Measurements from ENCODE around the gene GLS. TPM values are rescaled to one million over a fixed set of nuclear protein-coding genes. Genes with fewer than 3 reads are reported as not detected.

The GLS gene
- total RNA-seq, 1 donor from 2014 or later = 88.9 TPM

DNA sequence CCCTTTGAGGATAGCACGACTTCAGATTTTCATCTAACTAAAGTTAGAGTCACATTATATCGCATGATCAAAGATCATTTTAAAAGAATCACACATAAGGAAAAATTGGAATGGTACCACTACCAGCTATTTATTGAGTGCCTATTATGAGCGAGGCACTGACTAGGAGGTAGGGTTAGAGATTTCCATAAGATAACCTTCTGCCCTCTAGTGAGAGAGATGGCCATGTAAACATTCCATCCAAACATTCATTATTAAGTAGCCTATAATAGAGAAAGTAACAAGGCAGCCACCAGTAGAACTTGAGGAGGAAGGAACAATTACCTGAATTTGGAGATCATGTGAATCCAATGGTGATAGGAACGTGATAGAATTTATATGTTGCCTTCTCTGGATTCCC, 25.4 kb upstream of the GLS start:
- Histone ChIP-seq H3K27ac (no peak overlapping the region), H3K4me3 (no peak overlapping the region), H3K9me3 (no peaks in the 10 kb centered on the region), H3K4me1 (peaks cover 4% of the 10 kb centered on the region), H3K36me3 (no peaks in the 10 kb centered on the region), H3K27me3 (no peaks in the 10 kb centered on the region)
- TF ChIP-seq, protein P1, sequence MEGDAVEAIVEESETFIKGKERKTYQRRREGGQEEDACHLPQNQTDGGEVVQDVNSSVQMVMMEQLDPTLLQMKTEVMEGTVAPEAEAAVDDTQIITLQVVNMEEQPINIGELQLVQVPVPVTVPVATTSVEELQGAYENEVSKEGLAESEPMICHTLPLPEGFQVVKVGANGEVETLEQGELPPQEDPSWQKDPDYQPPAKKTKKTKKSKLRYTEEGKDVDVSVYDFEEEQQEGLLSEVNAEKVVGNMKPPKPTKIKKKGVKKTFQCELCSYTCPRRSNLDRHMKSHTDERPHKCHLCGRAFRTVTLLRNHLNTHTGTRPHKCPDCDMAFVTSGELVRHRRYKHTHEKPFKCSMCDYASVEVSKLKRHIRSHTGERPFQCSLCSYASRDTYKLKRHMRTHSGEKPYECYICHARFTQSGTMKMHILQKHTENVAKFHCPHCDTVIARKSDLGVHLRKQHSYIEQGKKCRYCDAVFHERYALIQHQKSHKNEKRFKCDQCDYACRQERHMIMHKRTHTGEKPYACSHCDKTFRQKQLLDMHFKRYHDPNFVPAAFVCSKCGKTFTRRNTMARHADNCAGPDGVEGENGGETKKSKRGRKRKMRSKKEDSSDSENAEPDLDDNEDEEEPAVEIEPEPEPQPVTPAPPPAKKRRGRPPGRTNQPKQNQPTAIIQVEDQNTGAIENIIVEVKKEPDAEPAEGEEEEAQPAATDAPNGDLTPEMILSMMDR (IDR thresholded peaks at IDR 0.05) = no peak
- TF ChIP-seq POLR2AphosphoS5 (IDR thresholded peaks at IDR 0.05; ENCODE audit: insufficient read depth in 1 of 2, low read depth in 1 of 2) (no peak), POLR2A (IDR thresholded peaks at IDR 0.05) (no peak)
- intact Hi-C loops (cut with DNase I) = loop anchor here (10.0 kb wide), 1 partner anchor 180 kb away; no protein-coding TSS in a partner anchor
- DNase-seq (ENCODE audit: extremely low spot score in 2 of 2) = no peak

DNA sequence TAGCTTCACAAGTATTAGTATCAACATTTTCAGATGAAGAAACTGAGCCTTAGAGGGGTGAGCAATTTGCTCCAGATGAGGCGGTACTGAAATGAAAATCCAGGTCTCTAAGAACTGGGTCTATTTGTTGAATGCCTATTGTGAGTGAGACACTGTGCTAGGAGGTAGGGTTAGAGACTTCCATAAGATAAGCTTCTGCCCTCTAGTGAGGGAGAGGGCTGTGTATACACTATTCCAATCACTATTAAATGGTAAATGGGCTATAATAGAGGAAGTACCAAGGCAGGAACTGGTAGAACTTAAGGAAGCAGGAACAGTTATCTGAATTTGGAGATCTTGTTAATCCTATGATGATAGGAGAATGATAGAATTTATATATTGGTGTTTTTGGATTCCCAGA, 23.6 kb upstream of the GLS start:
- Histone ChIP-seq H3K4me3 (no peak overlapping the region), H3K27ac (no peak overlapping the region), H3K4me1 (peaks cover 4% of the 10 kb centered on the region), H3K36me3 (no peaks in the 10 kb centered on the region), H3K27me3 (no peaks in the 10 kb centered on the region), H3K9me3 (no peaks in the 10 kb centered on the region)
- no peak for DNase-seq (ENCODE audit: extremely low spot score in 2 of 2)
- intact Hi-C loops (cut with DNase I) = loop anchor here (10.0 kb wide), 1 partner anchor 178 kb away; no protein-coding TSS in a partner anchor
- TF ChIP-seq POLR2A (IDR thresholded peaks at IDR 0.05) = no peak
- TF ChIP-seq, protein P1 (IDR thresholded peaks at IDR 0.05) = no peak
- TF ChIP-seq POLR2AphosphoS5 (IDR thresholded peaks at IDR 0.05; ENCODE audit: insufficient read depth in 1 of 2, low read depth in 1 of 2) = no peak

DNA sequence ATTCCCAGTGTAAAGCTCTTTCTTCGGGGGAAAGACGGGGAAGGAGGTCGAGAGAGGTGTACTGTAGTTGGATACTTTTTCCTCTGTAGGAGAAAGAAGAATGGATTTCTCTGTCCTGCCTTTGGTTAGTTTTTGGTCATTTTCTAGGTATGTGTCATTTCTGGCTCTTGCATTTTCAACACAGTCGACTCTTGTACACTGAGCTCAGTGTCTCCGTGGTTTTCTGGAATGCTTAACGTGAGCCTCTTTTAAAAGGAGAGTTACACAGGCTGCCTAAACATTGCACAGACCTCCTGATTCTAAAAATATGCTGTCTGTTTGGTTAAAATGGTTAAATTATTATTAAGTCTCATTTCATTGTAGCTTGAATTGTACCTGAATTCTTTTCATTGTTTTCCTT, 21.8 kb upstream of the GLS start:
- Histone ChIP-seq H3K4me3 (no peak overlapping the region), H3K27ac (no peak overlapping the region), H3K27me3 (no peaks in the 10 kb centered on the region), H3K9me3 (no peaks in the 10 kb centered on the region), H3K4me1 (peaks cover 4% of the 10 kb centered on the region), H3K36me3 (no peaks in the 10 kb centered on the region)
- no peak for DNase-seq (ENCODE audit: extremely low spot score in 2 of 2)
- intact Hi-C loops (cut with DNase I) = loop anchor here (10.0 kb wide), 1 partner anchor 176 kb away; no protein-coding TSS in a partner anchor
- TF ChIP-seq, protein P1 (IDR thresholded peaks at IDR 0.05) = no peak
- TF ChIP-seq POLR2AphosphoS5 (IDR thresholded peaks at IDR 0.05; ENCODE audit: insufficient read depth in 1 of 2, low read depth in 1 of 2) (no peak), POLR2A (IDR thresholded peaks at IDR 0.05) (no peak)

DNA sequence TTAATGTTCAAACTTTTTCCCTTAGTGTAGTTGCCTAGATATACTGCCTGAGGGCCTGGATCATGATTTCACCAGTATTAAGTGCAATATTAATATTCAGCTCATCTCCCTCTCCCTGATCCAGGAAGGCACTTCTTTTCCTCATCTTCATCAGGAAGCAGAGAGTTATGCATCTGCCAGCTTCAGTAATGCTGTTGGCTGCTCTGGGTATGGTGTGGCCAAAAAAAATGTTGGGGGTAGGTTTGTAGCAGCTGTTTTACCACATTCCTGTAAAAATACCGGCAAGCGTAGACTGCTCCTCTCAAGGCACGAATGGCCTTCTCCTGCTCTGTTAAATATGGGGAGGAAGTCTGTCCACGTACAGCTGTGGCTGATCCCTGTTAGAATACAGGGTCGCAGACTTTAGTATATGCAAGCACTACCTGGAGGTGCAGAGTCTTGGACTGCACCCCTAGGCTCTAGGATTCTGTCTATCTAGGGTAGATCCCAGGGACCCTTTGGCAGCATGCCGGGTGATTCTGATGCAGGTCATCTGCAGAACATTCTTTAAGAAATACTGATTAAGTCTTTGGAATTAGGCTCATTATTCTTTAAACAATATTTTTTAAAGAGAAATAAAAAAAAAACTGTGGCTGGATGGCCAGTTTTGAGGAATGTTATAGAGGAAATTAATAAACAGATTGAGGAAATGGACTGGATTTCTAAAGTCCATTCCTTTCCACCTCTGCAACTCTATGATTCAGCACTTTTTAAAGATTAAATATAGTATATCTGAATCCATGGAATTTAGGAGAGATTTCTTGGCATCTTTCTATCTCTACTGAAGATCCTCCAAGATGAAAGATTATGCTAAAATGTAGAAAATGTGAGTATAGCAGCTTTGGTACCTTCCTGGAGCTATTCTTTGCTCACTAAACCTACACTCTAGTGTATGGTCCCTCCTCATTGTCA, 21.0 kb upstream of the GLS start:
- Histone ChIP-seq H3K4me1 (peaks cover 4% of the 10 kb centered on the region), H3K27me3 (no peaks in the 10 kb centered on the region), H3K9me3 (no peaks in the 10 kb centered on the region), H3K36me3 (no peaks in the 10 kb centered on the region), H3K4me3 (no peak overlapping the region), H3K27ac (no peak overlapping the region)
- TF ChIP-seq POLR2A (IDR thresholded peaks at IDR 0.05) (no peak), POLR2AphosphoS5 (IDR thresholded peaks at IDR 0.05; ENCODE audit: insufficient read depth in 1 of 2, low read depth in 1 of 2) (no peak)
- TF ChIP-seq, protein P1 (IDR thresholded peaks at IDR 0.05) = no peak
- DNase-seq (ENCODE audit: extremely low spot score in 2 of 2) = no peak
- intact Hi-C loops (cut with DNase I) = loop anchor here (10.0 kb wide), 1 partner anchor 175 kb away; no protein-coding TSS in a partner anchor

Data from vagina (tissue), 2 donors.